ENCODE data around the gene SPAM1.

DNA sequence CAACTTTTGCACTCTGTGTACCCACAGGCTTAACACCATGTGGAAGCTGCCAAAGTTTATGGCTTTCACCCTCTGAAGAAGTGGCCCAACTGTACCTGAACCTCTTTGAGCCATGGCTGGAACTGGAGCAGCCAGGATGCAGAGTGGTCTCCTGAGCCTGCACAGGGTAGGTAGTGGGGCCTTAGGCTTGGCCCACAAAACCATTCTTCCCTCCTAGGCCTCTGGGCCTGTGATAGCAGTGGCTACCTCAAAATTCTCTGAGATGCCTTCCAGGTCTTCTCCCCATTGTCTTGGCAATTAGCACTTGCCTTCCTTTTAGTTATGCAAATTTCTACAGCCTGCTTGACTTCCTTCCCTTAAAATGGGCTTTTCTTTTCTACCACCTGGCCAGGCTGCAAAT lies 19.3 kb upstream of the SPAM1 start:
- TF ChIP-seq, protein P1, sequence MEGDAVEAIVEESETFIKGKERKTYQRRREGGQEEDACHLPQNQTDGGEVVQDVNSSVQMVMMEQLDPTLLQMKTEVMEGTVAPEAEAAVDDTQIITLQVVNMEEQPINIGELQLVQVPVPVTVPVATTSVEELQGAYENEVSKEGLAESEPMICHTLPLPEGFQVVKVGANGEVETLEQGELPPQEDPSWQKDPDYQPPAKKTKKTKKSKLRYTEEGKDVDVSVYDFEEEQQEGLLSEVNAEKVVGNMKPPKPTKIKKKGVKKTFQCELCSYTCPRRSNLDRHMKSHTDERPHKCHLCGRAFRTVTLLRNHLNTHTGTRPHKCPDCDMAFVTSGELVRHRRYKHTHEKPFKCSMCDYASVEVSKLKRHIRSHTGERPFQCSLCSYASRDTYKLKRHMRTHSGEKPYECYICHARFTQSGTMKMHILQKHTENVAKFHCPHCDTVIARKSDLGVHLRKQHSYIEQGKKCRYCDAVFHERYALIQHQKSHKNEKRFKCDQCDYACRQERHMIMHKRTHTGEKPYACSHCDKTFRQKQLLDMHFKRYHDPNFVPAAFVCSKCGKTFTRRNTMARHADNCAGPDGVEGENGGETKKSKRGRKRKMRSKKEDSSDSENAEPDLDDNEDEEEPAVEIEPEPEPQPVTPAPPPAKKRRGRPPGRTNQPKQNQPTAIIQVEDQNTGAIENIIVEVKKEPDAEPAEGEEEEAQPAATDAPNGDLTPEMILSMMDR (IDR thresholded peaks at IDR 0.05), result no peak
- no peak for TF ChIP-seq EZH2 (IDR thresholded peaks at IDR 0.05)
- TF ChIP-seq EZH2phosphoT487 (IDR thresholded peaks at IDR 0.05), result no peak
